DOHH2 (cell line): Measurements from ENCODE around the gene SERPINA7.
"Not testable (repeated sequence)": the region's sequence is repeated elsewhere in the genome, so short reads cannot be mapped to it uniquely, and the experiment has no call there.

Source experiments
- EZH2phosphoT487 ChIP-seq: fragments of 200-600 bp; sonication (generic); IDR thresholded peaks from 2 replicates; pipeline ENCODE4 v1.6.1; 2017; ENCODE audit warnings: borderline replicate concordance, mild to moderate bottlenecking, antibody characterized with exemption, low read length, moderate library complexity, mixed read lengths
- TF ChIP-seq, protein P1 (sequence below): fragments of 200-600 bp; sonication (generic); IDR thresholded peaks from one replicate; pipeline ENCODE4 v1.5.1; 2014; ENCODE audit warnings: antibody characterized with exemption, mild to moderate bottlenecking, low read depth, low read length; ENCODE audit not compliant: poor library complexity, severe bottlenecking

- TF ChIP-seq, protein P1, sequence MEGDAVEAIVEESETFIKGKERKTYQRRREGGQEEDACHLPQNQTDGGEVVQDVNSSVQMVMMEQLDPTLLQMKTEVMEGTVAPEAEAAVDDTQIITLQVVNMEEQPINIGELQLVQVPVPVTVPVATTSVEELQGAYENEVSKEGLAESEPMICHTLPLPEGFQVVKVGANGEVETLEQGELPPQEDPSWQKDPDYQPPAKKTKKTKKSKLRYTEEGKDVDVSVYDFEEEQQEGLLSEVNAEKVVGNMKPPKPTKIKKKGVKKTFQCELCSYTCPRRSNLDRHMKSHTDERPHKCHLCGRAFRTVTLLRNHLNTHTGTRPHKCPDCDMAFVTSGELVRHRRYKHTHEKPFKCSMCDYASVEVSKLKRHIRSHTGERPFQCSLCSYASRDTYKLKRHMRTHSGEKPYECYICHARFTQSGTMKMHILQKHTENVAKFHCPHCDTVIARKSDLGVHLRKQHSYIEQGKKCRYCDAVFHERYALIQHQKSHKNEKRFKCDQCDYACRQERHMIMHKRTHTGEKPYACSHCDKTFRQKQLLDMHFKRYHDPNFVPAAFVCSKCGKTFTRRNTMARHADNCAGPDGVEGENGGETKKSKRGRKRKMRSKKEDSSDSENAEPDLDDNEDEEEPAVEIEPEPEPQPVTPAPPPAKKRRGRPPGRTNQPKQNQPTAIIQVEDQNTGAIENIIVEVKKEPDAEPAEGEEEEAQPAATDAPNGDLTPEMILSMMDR: not testable (repeated sequence)
- TF ChIP-seq EZH2phosphoT487: not testable (repeated sequence)
Measured at GRCh38 chrX:106000609-106001008, 37.9 kb downstream of the SERPINA7 start.
